ENCODE measurements around the gene AFF4. TPM values are rescaled to one million over a fixed set of nuclear protein-coding genes. Genes with fewer than 3 reads are reported as not detected.
A peak's percentile ranks its signal among the peaks of the same experiment; 100 is the strongest.

The AFF4 gene
- polyA plus RNA-seq, 1 donor from 2014 or later, result 60.6 TPM

DNA sequence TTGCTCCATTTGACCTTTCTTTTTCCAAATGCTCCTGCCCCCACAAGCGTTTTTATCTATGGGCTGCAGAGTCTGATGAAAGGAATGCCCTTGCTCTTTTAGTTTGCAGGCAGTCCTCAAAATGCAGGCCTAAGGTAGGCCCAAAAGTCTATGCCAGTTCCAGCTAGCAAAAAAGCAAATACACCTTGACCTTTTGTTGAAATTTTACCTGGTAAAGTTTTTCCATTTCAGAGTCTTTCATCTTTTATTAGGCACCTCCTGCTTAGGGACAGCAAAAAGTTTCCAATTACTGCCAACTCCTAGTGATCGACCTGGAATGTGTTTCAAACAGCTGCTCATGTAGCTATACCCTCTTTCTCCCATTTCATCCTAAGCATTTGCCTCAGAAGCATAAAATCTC is 92.6 kb downstream of the AFF4 start:
- H3K9me3 ChIP-seq (ENCODE audit: low read length), result no peaks in the 10 kb centered on the region
- H4K20me1 ChIP-seq (ENCODE audit: insufficient read depth), result no peaks in the 10 kb centered on the region
- peaks cover 11% of the 10 kb centered on the region for H3K79me2 ChIP-seq (replicated peaks; ENCODE audit: insufficient read depth, low read length)
- H3K4me3 ChIP-seq (ENCODE audit: low read length), result no peak overlapping the region
- H3K36me3 ChIP-seq (ENCODE audit: insufficient read depth, low read length), result peaks cover 13% of the 10 kb centered on the region
- H3K27ac ChIP-seq (ENCODE audit: low read length), result no peak overlapping the region
- no peak overlapping the region for H2AFZ ChIP-seq (ENCODE audit: low read depth, low read length)
- no peak for TF ChIP-seq SMC3 (conservative IDR thresholded peaks at IDR 0.05; ENCODE audit: poor library complexity)
- TF ChIP-seq POLR2AphosphoS5 (IDR thresholded peaks at IDR 0.05), result no peak
- no peaks in the 10 kb centered on the region for H3K27me3 ChIP-seq (ENCODE audit: insufficient read depth, low read depth, low read length)
- H3K9me2 ChIP-seq (ENCODE audit: insufficient read depth, low read length), result no peaks in the 10 kb centered on the region
- no peak overlapping the region for H3K9ac ChIP-seq (ENCODE audit: low read length)
- H3F3A ChIP-seq (ENCODE audit: insufficient read depth, low read length, poor library complexity, severe bottlenecking), result peaks cover 2% of the 10 kb centered on the region
- no peak overlapping the region for H3K4me2 ChIP-seq (ENCODE audit: low read length)

- peaks cover 11% of the 10 kb centered on the region for H3K79me2 ChIP-seq (replicated peaks; ENCODE audit: insufficient read depth, low read length)
- H3K4me2 ChIP-seq (ENCODE audit: low read length), result no peak overlapping the region
- TF ChIP-seq CTCF (IDR thresholded peaks at IDR 0.05; ENCODE audit: poor library complexity, severe bottlenecking), result no peak
- no peak for TF ChIP-seq MXI1 (conservative IDR thresholded peaks at IDR 0.05; ENCODE audit: poor library complexity, severe bottlenecking)
- no peak for TF ChIP-seq EP300 (conservative IDR thresholded peaks at IDR 0.05; ENCODE audit: poor library complexity, severe bottlenecking)
- no peak for TF ChIP-seq TAF1 (IDR thresholded peaks at IDR 0.05; ENCODE audit: low read depth)
- no peak for TF ChIP-seq RAD21 (conservative IDR thresholded peaks at IDR 0.05)
- no peak for TF ChIP-seq EZH2 (IDR thresholded peaks at IDR 0.05; ENCODE audit: borderline replicate concordance, insufficient read depth, low read length, poor library complexity, severe bottlenecking)
- H4K20me1 ChIP-seq (ENCODE audit: insufficient read depth), result no peaks in the 10 kb centered on the region
- no peak overlapping the region for H2AFZ ChIP-seq (ENCODE audit: low read depth, low read length)
- no peak overlapping the region for H3K27ac ChIP-seq (ENCODE audit: low read length)
- no peak overlapping the region for H3K9ac ChIP-seq (ENCODE audit: low read length)
- H3K9me2 ChIP-seq (ENCODE audit: insufficient read depth, low read length), result no peaks in the 10 kb centered on the region
- H3F3A ChIP-seq (ENCODE audit: insufficient read depth, low read length, poor library complexity, severe bottlenecking), result peaks cover 4% of the 10 kb centered on the region
- no peaks in the 10 kb centered on the region for H3K9me3 ChIP-seq (ENCODE audit: low read length)
- no peak overlapping the region for H3K4me3 ChIP-seq (ENCODE audit: low read length)
- no peaks in the 10 kb centered on the region for H3K27me3 ChIP-seq (ENCODE audit: insufficient read depth, low read depth, low read length)
- H3K36me3 ChIP-seq (ENCODE audit: insufficient read depth, low read length), result peaks cover 13% of the 10 kb centered on the region
Measured at GRCh38 chr5:132868754-132869153, 94.7 kb downstream of the AFF4 start.

GRCh38 chr5:132867046-132867451 is 96.4 kb downstream of the AFF4 start:
- no peaks in the 10 kb centered on the region for H4K20me1 ChIP-seq (ENCODE audit: insufficient read depth)
- peak overlapping the region; percentile 97 for H3K27ac ChIP-seq (ENCODE audit: low read length)
- H3K9me3 ChIP-seq (ENCODE audit: low read length), result no peaks in the 10 kb centered on the region
- H3F3A ChIP-seq (ENCODE audit: insufficient read depth, low read length, poor library complexity, severe bottlenecking), result peaks cover 4% of the 10 kb centered on the region
- peaks cover 11% of the 10 kb centered on the region for H3K79me2 ChIP-seq (replicated peaks; ENCODE audit: insufficient read depth, low read length)
- TF ChIP-seq, protein P1, sequence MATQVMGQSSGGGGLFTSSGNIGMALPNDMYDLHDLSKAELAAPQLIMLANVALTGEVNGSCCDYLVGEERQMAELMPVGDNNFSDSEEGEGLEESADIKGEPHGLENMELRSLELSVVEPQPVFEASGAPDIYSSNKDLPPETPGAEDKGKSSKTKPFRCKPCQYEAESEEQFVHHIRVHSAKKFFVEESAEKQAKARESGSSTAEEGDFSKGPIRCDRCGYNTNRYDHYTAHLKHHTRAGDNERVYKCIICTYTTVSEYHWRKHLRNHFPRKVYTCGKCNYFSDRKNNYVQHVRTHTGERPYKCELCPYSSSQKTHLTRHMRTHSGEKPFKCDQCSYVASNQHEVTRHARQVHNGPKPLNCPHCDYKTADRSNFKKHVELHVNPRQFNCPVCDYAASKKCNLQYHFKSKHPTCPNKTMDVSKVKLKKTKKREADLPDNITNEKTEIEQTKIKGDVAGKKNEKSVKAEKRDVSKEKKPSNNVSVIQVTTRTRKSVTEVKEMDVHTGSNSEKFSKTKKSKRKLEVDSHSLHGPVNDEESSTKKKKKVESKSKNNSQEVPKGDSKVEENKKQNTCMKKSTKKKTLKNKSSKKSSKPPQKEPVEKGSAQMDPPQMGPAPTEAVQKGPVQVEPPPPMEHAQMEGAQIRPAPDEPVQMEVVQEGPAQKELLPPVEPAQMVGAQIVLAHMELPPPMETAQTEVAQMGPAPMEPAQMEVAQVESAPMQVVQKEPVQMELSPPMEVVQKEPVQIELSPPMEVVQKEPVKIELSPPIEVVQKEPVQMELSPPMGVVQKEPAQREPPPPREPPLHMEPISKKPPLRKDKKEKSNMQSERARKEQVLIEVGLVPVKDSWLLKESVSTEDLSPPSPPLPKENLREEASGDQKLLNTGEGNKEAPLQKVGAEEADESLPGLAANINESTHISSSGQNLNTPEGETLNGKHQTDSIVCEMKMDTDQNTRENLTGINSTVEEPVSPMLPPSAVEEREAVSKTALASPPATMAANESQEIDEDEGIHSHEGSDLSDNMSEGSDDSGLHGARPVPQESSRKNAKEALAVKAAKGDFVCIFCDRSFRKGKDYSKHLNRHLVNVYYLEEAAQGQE (IDR thresholded peaks at IDR 0.05; ENCODE audit: borderline replicate concordance), result peak; percentile 58
- TF ChIP-seq RAD21 (conservative IDR thresholded peaks at IDR 0.05), result no peak
- H3K36me3 ChIP-seq (ENCODE audit: insufficient read depth, low read length), result peaks cover 7% of the 10 kb centered on the region
- H3K9ac ChIP-seq (ENCODE audit: low read length), result peak overlapping the region; percentile 98
- H3K9me2 ChIP-seq (ENCODE audit: insufficient read depth, low read length), result no peaks in the 10 kb centered on the region
- H3K4me3 ChIP-seq (ENCODE audit: low read length), result peak overlapping the region; percentile 95
- peak overlapping the region; percentile 87 for H2AFZ ChIP-seq (ENCODE audit: low read depth, low read length)
- H3K4me2 ChIP-seq (ENCODE audit: low read length), result peak overlapping the region; percentile 87
- H3K27me3 ChIP-seq (ENCODE audit: insufficient read depth, low read depth, low read length), result no peaks in the 10 kb centered on the region

Data from neural cell (in vitro differentiated cells).